ENCODE results near the gene TAAR2. TPM values are rescaled to one million over a fixed set of nuclear protein-coding genes. Genes with fewer than 3 reads are reported as not detected.
"Not testable (repeated sequence)": the region's sequence is repeated elsewhere in the genome, so short reads cannot be mapped to it uniquely, and the experiment has no call there.

Gene TAAR2
- total RNA-seq, 1 donor from 2014 or later, result not detected

DNA sequence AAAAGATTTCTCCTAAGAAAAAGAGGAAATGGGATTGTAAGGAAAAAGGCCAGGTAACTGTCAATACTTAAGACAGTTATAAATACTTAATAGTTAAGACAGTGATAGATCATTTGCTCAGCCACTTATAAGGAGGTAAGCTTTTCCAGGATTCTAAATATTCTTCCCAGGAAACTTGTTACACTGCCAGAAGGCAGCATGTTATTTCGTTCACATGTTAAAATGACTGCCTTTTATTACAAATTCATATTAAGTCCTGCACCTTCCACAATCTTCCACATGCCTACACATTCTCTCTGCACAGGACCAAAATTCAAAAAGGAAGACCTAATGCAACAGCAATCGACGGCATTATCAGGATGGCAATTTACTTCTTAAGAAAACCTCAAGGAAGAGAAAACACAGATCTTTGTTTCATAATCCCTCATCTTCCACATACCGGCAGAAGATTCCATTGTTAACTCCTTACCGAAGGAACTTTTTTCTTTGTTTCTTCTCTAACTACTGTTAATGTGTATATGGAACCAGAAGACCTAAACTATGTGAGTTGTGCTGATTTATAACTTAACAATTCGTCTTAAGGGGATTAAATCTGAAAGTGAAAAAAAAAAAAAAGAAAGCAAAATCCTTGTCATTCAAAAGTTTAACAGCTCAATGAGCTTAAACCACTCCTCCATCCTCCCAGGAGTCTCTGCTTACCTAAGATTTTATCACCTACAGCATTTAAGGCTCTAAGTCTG lies 799 bp downstream of the TAAR2 start:
- ATAC-seq (no peak), DNase-seq (ENCODE audit: low spot score) (no peak)
- intact Hi-C loops (cut with DNase I), result no loop called here

- ATAC-seq, result no peak
Measured at GRCh38 chr6:132616677-132617076, 7.4 kb downstream of the TAAR2 start.

DNA sequence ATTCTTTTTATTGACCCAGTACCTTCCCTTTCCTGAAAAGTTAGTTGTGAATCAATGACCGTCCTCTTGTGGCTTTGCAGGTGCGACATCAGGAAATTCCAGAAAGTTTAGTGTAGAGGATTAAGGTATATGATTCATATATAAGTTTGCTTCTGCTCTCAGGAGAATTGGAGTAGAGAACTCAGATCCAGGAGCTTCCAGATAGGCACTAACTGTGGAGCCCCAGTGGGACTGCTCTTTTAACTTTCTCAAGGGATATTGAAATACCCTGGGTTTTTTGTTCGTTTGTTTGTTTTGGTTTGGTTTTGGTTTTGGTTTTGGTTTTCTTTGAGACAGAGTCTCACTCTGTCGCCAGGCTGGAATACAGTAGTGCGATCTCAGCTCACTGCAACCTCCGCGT lies 9.5 kb downstream of the TAAR2 start:
- no peak for DNase-seq (ENCODE audit: low spot score)
- intact Hi-C loops (cut with DNase I), result no loop called here
- no peak for ATAC-seq

More at GRCh38 chr6:132616677-132617076, 7.4 kb downstream of the TAAR2 start:
- intact Hi-C loops (cut with DNase I), result no loop called here
- DNase-seq (ENCODE audit: low spot score), result no peak

DNA sequence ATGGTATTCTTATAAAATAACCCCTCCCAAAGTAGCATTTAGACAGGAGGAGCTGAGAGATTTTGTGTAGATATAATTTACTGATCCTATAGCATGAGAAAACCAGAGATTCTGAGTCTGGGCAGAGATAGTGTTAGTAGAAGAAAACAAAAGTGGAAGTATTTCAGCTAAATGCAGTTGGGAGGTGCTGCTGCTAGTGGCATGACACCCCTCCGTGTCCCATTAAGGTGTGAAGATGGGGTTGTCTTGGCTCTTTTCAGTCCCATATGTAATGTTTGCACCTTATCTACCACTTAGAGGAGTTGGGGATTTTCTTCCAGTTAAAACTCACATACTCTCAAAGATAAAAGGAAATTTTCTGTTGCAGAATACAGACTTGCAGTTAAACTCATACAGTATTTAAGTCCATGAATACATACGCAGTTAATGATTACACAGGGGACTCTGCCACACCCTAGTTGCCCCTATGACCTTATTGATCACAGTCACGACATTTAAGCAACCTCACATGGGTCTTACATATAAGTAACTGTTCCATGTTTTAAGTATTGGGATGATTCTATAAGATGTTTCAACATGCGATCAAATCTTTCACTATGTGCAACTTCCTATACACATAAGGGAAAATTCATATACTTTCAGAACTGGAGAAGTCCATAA lies 11.5 kb downstream of the TAAR2 start:
- intact Hi-C loops (cut with DNase I), result no loop called here
- DNase-seq (ENCODE audit: low spot score) (no peak), ATAC-seq (no peak)

DNA sequence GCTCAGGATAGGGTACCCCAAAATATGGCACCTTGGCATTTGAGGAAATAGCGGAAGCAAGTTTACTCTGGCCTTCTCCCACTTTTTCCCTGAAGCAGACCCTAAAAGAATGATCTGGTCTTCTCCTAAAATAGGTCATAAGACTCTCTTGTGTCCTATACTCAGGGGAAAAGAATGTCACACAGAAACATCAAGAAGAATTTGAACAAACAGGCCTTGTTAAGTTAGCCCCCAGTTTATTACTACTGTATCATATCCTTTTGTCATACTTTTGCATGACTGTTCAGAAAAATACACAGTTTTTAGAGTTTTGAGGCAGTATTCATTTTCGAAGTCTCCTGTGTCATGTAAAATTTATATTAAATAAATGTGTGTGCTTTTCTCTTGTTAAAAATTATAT lies 12.5 kb downstream of the TAAR2 start:
- ATAC-seq, result no peak
- no peak for DNase-seq (ENCODE audit: low spot score)
- intact Hi-C loops (cut with DNase I), result no loop called here

DNA sequence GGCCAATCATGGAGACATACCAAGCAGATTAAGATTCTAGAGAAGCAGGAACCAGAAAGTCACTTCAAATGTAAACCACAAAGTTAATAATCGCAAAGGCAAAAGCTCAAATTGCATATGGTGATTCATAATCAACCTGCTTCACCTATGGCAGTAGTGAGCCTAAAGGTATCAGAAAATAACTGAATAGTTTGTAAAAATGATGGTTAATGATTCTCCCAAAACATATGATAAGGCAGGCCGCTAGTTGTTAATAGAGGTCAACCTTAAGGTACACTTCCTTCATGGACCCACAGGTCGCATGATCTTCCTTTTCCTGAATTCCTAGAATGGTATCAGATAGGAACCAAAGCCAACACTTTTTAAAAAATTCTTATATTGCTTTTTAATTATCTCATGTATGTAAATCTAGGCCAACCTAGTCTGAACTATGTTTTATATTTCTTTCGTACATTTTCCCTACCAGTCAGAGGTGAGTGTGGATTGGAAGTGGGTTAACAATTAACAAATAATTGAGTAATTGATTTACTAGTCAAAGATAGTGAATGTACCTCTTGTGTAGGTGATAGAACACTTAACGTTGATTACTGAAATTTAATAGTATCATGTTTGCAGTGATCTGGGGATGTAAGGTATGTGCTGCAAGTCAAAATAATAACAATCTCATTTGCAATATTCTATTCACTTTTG lies 16.4 kb downstream of the TAAR2 start:
- DNase-seq (ENCODE audit: low spot score) (no peak), ATAC-seq (no peak)
- intact Hi-C loops (cut with DNase I), result no loop called here

- ATAC-seq (no peak), DNase-seq (ENCODE audit: low spot score) (no peak)
- intact Hi-C loops (cut with DNase I), result no loop called here
Measured at GRCh38 chr6:132604635-132605152, 19.4 kb downstream of the TAAR2 start.

- ATAC-seq; DNase-seq (ENCODE audit: low spot score); intact Hi-C loops (cut with DNase I): not testable (repeated sequence)
Measured at GRCh38 chr6:132600900-132601299, 23.2 kb downstream of the TAAR2 start.

GRCh38 chr6:132598473-132598872 lies 25.6 kb downstream of the TAAR2 start:
- no peak for ATAC-seq
- intact Hi-C loops (cut with DNase I), result no loop called here
- DNase-seq (ENCODE audit: low spot score), result no peak

- intact Hi-C loops (cut with DNase I), result no loop called here
- ATAC-seq (no peak), DNase-seq (ENCODE audit: low spot score) (no peak)
Measured at GRCh38 chr6:132596201-132596600, 27.9 kb downstream of the TAAR2 start.

DNA sequence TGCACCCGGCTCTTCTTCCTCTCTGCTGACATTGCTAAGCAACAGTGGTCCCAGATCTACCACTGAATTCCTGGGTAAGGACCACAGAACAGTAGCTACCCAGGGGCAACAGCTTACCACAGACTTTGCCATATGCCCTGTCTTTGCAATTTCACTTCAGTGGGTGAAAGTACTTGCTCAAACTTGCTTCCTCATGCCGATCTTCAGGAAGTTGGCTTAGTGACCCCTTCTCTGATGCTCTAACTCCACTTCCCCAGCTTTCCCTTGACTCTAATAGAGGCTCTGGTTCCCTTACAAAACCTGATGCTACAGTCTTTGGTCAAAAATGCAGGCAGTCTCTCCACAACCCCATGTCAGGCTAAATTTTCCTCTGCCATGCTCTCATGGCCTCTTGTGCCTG lies 31.2 kb downstream of the TAAR2 start:
- ATAC-seq (no peak), DNase-seq (ENCODE audit: low spot score) (no peak)
- intact Hi-C loops (cut with DNase I), result no loop called here

DNA sequence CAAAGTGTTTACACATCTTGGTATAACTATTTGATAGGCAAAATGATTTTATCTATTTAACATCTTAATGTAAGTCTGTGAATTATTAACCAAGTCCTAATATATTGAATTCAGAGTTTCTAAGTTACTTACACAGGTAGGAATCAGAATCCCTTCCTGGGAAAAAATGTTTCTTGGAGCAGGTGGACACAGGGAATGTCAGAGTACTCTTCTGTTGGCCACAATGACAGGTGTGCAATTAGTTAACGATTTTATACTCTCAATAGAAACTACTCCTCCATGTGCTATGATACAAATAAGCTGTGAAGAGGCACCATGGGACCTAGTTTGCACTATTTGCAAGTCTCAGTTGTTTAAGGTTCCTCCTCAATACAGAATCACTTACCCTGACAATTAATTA lies 33.7 kb downstream of the TAAR2 start:
- DNase-seq (ENCODE audit: low spot score) (no peak), ATAC-seq (no peak)
- intact Hi-C loops (cut with DNase I), result no loop called here

- DNase-seq (ENCODE audit: low spot score) (no peak), ATAC-seq (no peak)
- intact Hi-C loops (cut with DNase I), result no loop called here
Measured at GRCh38 chr6:132589454-132589853, 34.6 kb downstream of the TAAR2 start, which contains the start of gene TAAR5. Gene TAAR5, minus strand, starts transcription at chr6:132589741. Its CDS starts 55 bp downstream, at chr6:132589686.

DNA sequence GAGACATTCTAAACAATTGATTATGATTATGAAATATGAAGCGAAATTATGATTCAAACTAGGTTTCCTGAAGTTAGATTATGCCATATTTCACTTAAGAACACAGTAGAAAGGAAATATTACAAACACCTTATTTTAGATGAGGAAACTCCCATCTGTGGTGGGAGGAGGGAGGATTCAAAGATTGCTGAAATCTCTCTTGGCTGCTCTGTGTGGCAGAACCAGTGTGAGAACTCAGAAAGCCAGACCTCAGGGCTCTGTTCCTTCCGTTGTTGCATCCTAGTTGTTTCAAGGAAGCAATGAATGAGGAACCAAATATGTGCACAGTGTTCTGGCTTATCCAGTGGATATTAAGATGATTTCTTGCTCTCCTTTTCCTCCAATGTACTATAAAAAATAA lies 36.7 kb downstream of the TAAR2 start:
- ATAC-seq (no peak), DNase-seq (ENCODE audit: low spot score) (no peak)
- intact Hi-C loops (cut with DNase I), result no loop called here

- no peak for DNase-seq (ENCODE audit: low spot score)
- ATAC-seq, result no peak
- intact Hi-C loops (cut with DNase I), result no loop called here
Measured at GRCh38 chr6:132584698-132585097, 39.4 kb downstream of the TAAR2 start.

DNA sequence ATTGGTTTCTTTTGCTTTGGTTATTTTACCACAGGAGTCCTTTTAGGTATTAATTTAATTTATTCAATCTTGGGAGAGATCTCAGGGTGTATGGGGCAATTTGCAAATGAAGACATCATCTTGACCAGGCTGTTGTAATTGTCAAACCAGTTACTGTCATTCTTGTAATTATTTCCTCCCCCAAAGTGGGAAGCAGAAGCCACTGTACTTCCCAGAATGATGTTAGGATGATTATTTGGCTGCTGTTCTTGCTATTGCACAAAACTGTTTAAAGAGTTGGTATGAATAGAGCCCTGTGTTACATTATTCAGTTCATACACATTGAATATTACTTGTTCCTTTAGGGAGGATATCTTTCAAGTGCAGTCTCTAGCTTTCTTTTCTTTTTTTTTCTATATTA lies 52.3 kb downstream of the TAAR2 start:
- ATAC-seq (no peak), DNase-seq (ENCODE audit: low spot score) (no peak)
- intact Hi-C loops (cut with DNase I), result no loop called here

DNA sequence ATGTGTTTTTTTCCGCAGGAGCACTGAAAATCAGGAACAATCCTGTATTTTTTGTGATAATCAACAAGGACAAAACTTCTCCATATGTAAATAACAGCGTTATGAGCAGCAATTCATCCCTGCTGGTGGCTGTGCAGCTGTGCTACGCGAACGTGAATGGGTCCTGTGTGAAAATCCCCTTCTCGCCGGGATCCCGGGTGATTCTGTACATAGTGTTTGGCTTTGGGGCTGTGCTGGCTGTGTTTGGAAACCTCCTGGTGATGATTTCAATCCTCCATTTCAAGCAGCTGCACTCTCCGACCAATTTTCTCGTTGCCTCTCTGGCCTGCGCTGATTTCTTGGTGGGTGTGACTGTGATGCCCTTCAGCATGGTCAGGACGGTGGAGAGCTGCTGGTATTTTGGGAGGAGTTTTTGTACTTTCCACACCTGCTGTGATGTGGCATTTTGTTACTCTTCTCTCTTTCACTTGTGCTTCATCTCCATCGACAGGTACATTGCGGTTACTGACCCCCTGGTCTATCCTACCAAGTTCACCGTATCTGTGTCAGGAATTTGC lies 53.8 kb downstream of the TAAR2 start, which contains the start of gene TAAR6:
Gene TAAR6 (plus strand): TSS at position 102 of the 557 bp plus-strand sequence. CDS start 0 bp downstream, at position 102.
- intact Hi-C loops (cut with DNase I), result no loop called here
- ATAC-seq (no peak), DNase-seq (ENCODE audit: low spot score) (no peak)

- intact Hi-C loops (cut with DNase I), result no loop called here
- DNase-seq (ENCODE audit: low spot score), result no peak
- no peak for ATAC-seq
Measured at GRCh38 chr6:132569170-132569569, 54.9 kb downstream of the TAAR2 start.

GRCh38 chr6:132568611-132569010 lies 55.5 kb downstream of the TAAR2 start:
- ATAC-seq, result no peak
- intact Hi-C loops (cut with DNase I), result no loop called here
- DNase-seq (ENCODE audit: low spot score), result no peak
